Middle frontal gyrus (tissue), 1 donor: Measurements from ENCODE around the gene UBALD1.
A peak's percentile ranks its signal among the peaks of the same experiment; 100 is the strongest.
"Not testable (repeated sequence)": the region's sequence is repeated elsewhere in the genome, so short reads cannot be mapped to it uniquely, and the experiment has no call there.

Source experiments
- DNase-seq: peaks from one replicate; pipeline ENCODE4 v3.0.0-alpha.2; 2015; ENCODE audit warnings: low spot score; ENCODE audit errors: extremely low spot score

UBALD1 gene

GRCh38 chr16:4599037-4599436 is 15.7 kb downstream of the UBALD1 start:
- DNase-seq: no peak

GRCh38 chr16:4597174-4597573 is 17.5 kb downstream of the UBALD1 start:
- no peak for DNase-seq

GRCh38 chr16:4594433-4595410 is 20.0 kb downstream of the UBALD1 start:
- DNase-seq: no peak

GRCh38 chr16:4593086-4593485 is 21.6 kb downstream of the UBALD1 start:
- DNase-seq: no peak

- no peak for DNase-seq
Observed at GRCh38 chr16:4591706-4592470, 22.8 kb downstream of the UBALD1 start.

- no peak for DNase-seq
Observed at GRCh38 chr16:4591191-4591590, 23.5 kb downstream of the UBALD1 start.

- no peak for DNase-seq
Observed at GRCh38 chr16:4588961-4589360, 25.7 kb downstream of the UBALD1 start.

GRCh38 chr16:4588386-4588785 is 26.3 kb downstream of the UBALD1 start:
- no peak for DNase-seq

GRCh38 chr16:4586291-4586690 is 28.4 kb downstream of the UBALD1 start:
- no peak for DNase-seq

- DNase-seq: no peak
Observed at GRCh38 chr16:4583906-4584305, 30.8 kb downstream of the UBALD1 start.

GRCh38 chr16:4580250-4580649 is 34.4 kb downstream of the UBALD1 start:
- no peak for DNase-seq

- no peak for DNase-seq
Observed at GRCh38 chr16:4578961-4579530, 35.6 kb downstream of the UBALD1 start.

- no peak for DNase-seq
Observed at GRCh38 chr16:4576008-4576407, 38.7 kb downstream of the UBALD1 start.

GRCh38 chr16:4574919-4575705 is 39.6 kb downstream of the UBALD1 start:
- DNase-seq: no peak

GRCh38 chr16:4573926-4574325 is 40.8 kb downstream of the UBALD1 start:
- not testable (repeated sequence) for DNase-seq

GRCh38 chr16:4572715-4573114 is 42.0 kb downstream of the UBALD1 start:
- DNase-seq: peak; percentile 26

GRCh38 chr16:4570688-4571321 is 43.9 kb downstream of the UBALD1 start:
- DNase-seq: no peak

GRCh38 chr16:4570086-4570485 is 44.6 kb downstream of the UBALD1 start:
- DNase-seq: no peak

GRCh38 chr16:4566144-4566543 is 48.5 kb downstream of the UBALD1 start:
- no peak for DNase-seq

- DNase-seq: no peak
Observed at GRCh38 chr16:4564661-4565267, 49.9 kb downstream of the UBALD1 start.
